H1 (cell line): ENCODE results near the gene CLPTM1L.

Experiments used
- CTCF ChIP-seq, 3 experiments: IDR thresholded peaks; 1 replicate in 2 of 3; 2 replicates in 1 of 3; pipeline versions ENCODE4 v1.5.1 to v1.6.1; 2011; ENCODE audit warnings: low read length in 3 of 3, mild to moderate bottlenecking in 3 of 3, inconsistent platforms in 2 of 3, low read depth in 1 of 3, moderate library complexity in 1 of 3; ENCODE audit not compliant: insufficient read depth in 1 of 3; ENCODE audit errors: control extremely low read depth in 1 of 3
- HDAC6 ChIP-seq: IDR thresholded peaks from one replicate; pipeline ENCODE4 v1.7.1; 2012; ENCODE audit warnings: low read depth, mild to moderate bottlenecking, inconsistent platforms, low read length, moderate library complexity
- JUN ChIP-seq: IDR thresholded peaks from 2 replicates; pipeline ENCODE4 v1.6.1; 2011; ENCODE audit warnings: low read depth, mild to moderate bottlenecking, improper control_type of control experiment, low read length
- MAFK ChIP-seq: IDR thresholded peaks from 2 replicates; pipeline ENCODE4 v1.6.1; 2012; ENCODE audit warnings: low read depth, mild to moderate bottlenecking, improper control_type of control experiment, low read length
- MAX ChIP-seq: IDR thresholded peaks from 2 replicates; pipeline ENCODE4 v1.6.1; 2012; ENCODE audit warnings: inconsistent platforms
- POLR2A ChIP-seq, 2 experiments: IDR thresholded peaks; 1 replicate in 1 of 2; 2 replicates in 1 of 2; pipeline ENCODE4 v1.6.1; 2011; ENCODE audit warnings: low read depth in 2 of 2, low read length in 2 of 2, mild to moderate bottlenecking in 2 of 2; ENCODE audit errors: control extremely low read depth in 1 of 2
- SIN3A ChIP-seq, 2 experiments: IDR thresholded peaks in 1 of 2; conservative IDR thresholded peaks in 1 of 2; 2 replicates each; pipeline ENCODE4 v1.6.1; 2011 to 2012; ENCODE audit warnings: low read length in 2 of 2, improper control_type of control experiment in 1 of 2, low read depth in 1 of 2, mild to moderate bottlenecking in 1 of 2
- SIX5 ChIP-seq: IDR thresholded peaks from 2 replicates; pipeline ENCODE4 v1.6.1; 2011; ENCODE audit warnings: mild to moderate bottlenecking, low read depth, low read length

- TF ChIP-seq CTCF (IDR thresholded peaks at IDR 0.05; ENCODE audit: control extremely low read depth in 1 of 3, insufficient read depth in 1 of 3, low read depth in 1 of 3, low read length in 3 of 3): no peak
- no peak for TF ChIP-seq MAFK
- no peak for TF ChIP-seq HDAC6
- TF ChIP-seq JUN: no peak
- TF ChIP-seq SIX5: no peak
- no peak for TF ChIP-seq POLR2A (IDR thresholded peaks at IDR 0.05; ENCODE audit: control extremely low read depth in 1 of 2, low read depth in 2 of 2, low read length in 2 of 2)
- no peak for TF ChIP-seq SIN3A (conservative IDR thresholded peaks at IDR 0.05 in 1 of 2, IDR thresholded peaks at IDR 0.05 in 1 of 2; ENCODE audit: low read depth in 1 of 2, low read length in 2 of 2)
- no peak for TF ChIP-seq MAX
Observed at GRCh38 chr5:1383344-1383743, 38.4 kb upstream of the CLPTM1L start.
